Forelimb muscle (tissue), 1 donor: ENCODE results near the gene TNFRSF25. TPM values are rescaled to one million over a fixed set of nuclear protein-coding genes. Genes with fewer than 3 reads are reported as not detected.

Experiments used
- DNase-seq: peaks from one replicate; pipeline ENCODE4 v3.0.0-alpha.2; 2013; ENCODE audit warnings: low read depth
- polyA plus RNA-seq: library from polyadenylated mRNA; unstranded; fragments of 120-200 nt; gene quantifications from one replicate; pipeline ENCODE4 v1.2.1, GENCODE V29; 2013; ENCODE audit not compliant: insufficient read length

The TNFRSF25 gene
- polyA plus RNA-seq, 1 donor: 10.4 TPM

- DNase-seq: no peak
Observed at GRCh38 chr1:6487804-6488484, 22.0 kb upstream of the TNFRSF25 start.

- peak; percentile 32 for DNase-seq
Observed at GRCh38 chr1:6486433-6487011, 20.5 kb upstream of the TNFRSF25 start.

GRCh38 chr1:6485168-6486101 is 19.5 kb upstream of the TNFRSF25 start:
- DNase-seq: no peak

- no peak for DNase-seq
Observed at GRCh38 chr1:6484826-6485167, 18.8 kb upstream of the TNFRSF25 start.

GRCh38 chr1:6483761-6484117 is 17.8 kb upstream of the TNFRSF25 start:
- no peak for DNase-seq

- no peak for DNase-seq
Observed at GRCh38 chr1:6483017-6483760, 17.2 kb upstream of the TNFRSF25 start.

GRCh38 chr1:6481820-6482219 is 15.8 kb upstream of the TNFRSF25 start:
- no peak for DNase-seq

- no peak for DNase-seq
Observed at GRCh38 chr1:6477039-6477820, 11.3 kb upstream of the TNFRSF25 start.

GRCh38 chr1:6476483-6476882 is 10.5 kb upstream of the TNFRSF25 start:
- DNase-seq: no peak

- DNase-seq: no peak
Observed at GRCh38 chr1:6475381-6476133, 9.6 kb upstream of the TNFRSF25 start.

GRCh38 chr1:6474815-6475282 is 8.9 kb upstream of the TNFRSF25 start:
- no peak for DNase-seq

- DNase-seq: no peak
Observed at GRCh38 chr1:6473974-6474814, 8.2 kb upstream of the TNFRSF25 start.

GRCh38 chr1:6473156-6473555 is 7.2 kb upstream of the TNFRSF25 start:
- no peak for DNase-seq

- no peak for DNase-seq
Observed at GRCh38 chr1:6472391-6472790, 6.4 kb upstream of the TNFRSF25 start.

- no peak for DNase-seq
Observed at GRCh38 chr1:6471970-6472368, 6.0 kb upstream of the TNFRSF25 start.

GRCh38 chr1:6471086-6471969 is 5.4 kb upstream of the TNFRSF25 start:
- no peak for DNase-seq

GRCh38 chr1:6470132-6471085 is 4.4 kb upstream of the TNFRSF25 start:
- no peak for DNase-seq
